Measurements from ENCODE around the gene ANKRD12.

DNA sequence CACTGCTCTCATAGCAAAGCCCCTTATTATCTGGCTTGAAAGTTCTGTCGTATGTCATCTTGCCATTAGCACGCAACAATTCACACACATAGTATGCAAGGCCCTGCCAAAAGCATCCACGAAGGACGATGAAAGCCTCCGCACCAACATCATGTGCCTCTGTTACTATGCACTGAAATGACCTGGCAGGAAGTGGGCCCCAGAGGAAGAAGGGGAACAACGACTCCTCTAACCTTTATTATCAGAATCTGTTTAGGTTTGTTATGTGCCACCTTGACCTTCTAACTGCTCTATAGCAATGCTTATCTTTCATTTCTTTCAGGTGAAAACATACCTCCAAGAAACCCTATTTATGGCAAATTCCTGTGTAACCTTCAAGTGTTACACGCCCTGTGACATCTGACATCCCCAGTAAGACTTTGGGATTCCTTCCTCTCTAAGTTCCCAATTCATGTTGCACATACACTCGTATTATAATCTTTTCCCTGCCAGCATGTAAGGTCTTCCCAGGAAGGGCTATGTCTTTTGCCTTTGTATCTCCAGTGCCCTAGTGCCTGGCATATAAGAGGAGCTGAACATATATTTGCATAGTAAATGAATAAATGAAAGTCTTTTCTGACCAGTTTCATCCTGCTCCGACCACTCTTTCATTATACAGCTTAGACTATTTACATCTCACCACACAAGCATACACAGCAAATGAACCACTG, 41.1 kb upstream of the ANKRD12 start:
- TF ChIP-seq, protein P1, sequence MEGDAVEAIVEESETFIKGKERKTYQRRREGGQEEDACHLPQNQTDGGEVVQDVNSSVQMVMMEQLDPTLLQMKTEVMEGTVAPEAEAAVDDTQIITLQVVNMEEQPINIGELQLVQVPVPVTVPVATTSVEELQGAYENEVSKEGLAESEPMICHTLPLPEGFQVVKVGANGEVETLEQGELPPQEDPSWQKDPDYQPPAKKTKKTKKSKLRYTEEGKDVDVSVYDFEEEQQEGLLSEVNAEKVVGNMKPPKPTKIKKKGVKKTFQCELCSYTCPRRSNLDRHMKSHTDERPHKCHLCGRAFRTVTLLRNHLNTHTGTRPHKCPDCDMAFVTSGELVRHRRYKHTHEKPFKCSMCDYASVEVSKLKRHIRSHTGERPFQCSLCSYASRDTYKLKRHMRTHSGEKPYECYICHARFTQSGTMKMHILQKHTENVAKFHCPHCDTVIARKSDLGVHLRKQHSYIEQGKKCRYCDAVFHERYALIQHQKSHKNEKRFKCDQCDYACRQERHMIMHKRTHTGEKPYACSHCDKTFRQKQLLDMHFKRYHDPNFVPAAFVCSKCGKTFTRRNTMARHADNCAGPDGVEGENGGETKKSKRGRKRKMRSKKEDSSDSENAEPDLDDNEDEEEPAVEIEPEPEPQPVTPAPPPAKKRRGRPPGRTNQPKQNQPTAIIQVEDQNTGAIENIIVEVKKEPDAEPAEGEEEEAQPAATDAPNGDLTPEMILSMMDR (IDR thresholded peaks at IDR 0.05) = no peak
- TF ChIP-seq POLR2A (IDR thresholded peaks at IDR 0.05) = no peak
- TF ChIP-seq EP300 (IDR thresholded peaks at IDR 0.05) = no peak
